Sigmoid colon (tissue), 3 donors: ENCODE data around the gene CDC42BPG.

Experiments
- CTCF ChIP-seq, 4 experiments: fragments of 450-650 bp in 3 of 4; fragments of 200-600 bp in 1 of 4; IDR thresholded peaks; one replicate each; pipeline ENCODE4 v1.5.1; 2016 to 2019; ENCODE audit warnings: antibody characterized with exemption in 4 of 4, mild to moderate bottlenecking in 3 of 4, moderate library complexity in 2 of 4
- POLR2A ChIP-seq, 2 donors: fragments of 450-650 bp; IDR thresholded peaks; one replicate each; pipeline ENCODE4 v1.6.1; 2016; ENCODE audit warnings: antibody characterized with exemption in 2 of 2, mild to moderate bottlenecking in 2 of 2, moderate library complexity in 2 of 2

GRCh38 chr11:64810891-64811272 is 33.6 kb downstream of the CDC42BPG start:
- TF ChIP-seq CTCF (IDR thresholded peaks at IDR 0.05), result no peak
- TF ChIP-seq POLR2A (IDR thresholded peaks at IDR 0.05), result no peak
